Measurements from ENCODE around the gene DLG2. TPM values are rescaled to one million over a fixed set of nuclear protein-coding genes. Genes with fewer than 3 reads are reported as not detected.

DLG2 gene
- total RNA-seq, 2 experiments from 2014 or later = 1.3 to 1.7 TPM

DNA sequence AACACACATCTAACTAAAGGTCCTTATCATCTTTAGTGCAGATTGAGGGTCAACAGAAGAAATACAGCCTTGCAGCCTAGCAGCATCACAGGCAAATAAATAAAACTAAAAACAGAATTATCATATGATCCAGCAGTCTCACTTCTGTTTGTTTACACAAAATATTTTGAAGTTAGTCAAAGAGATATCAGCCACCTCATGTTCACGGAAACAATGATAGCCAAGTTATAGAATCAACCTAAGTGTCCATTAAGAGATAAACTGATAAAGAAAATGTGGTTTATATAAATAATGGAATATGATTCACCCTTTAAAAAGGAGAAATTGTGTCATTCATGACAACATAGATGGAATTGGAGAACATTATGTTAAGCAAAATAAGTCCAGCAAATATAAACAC is 1602.9 kb downstream of the DLG2 start:
- H3K36me3 Mint-ChIP-seq (ENCODE audit: low read depth) = no peaks in the 10 kb centered on the region
- CTCF ChIA-PET = no interaction called here
- no peak overlapping the region for H3K27ac Mint-ChIP-seq
- no peaks in the 10 kb centered on the region for H3K27me3 Mint-ChIP-seq
- H3K9me3 Mint-ChIP-seq = no peaks in the 10 kb centered on the region
- DNase-seq = no peak
- no peaks in the 10 kb centered on the region for H3K4me1 Mint-ChIP-seq
- POLR2A ChIA-PET = no interaction called here
- no peak overlapping the region for H3K4me3 Mint-ChIP-seq

DNA sequence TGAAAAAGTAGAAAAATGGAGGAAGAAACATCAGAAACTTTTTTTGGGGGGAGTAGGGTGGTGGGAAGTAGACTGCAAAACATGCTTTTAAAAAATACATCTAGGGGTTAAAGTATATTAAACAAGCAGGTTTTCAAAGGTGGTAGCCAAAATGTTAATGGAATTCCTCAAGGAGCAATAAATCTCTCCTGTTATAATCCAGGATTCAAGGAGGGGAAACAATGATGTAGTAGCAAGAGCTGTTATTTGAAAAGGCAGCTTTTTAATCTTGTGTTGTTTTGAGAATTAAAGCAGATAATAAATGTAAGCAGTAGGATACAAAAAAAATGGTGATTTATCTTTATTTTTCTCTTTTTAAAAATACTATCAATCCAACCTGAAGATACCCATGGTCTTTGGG is 1604.4 kb downstream of the DLG2 start:
- POLR2A ChIA-PET = no interaction called here
- CTCF ChIA-PET = no interaction called here
- Mint-ChIP-seq H3K9me3 (no peaks in the 10 kb centered on the region), H3K4me1 (no peaks in the 10 kb centered on the region), H3K36me3 (ENCODE audit: low read depth) (no peaks in the 10 kb centered on the region), H3K27me3 (no peaks in the 10 kb centered on the region), H3K27ac (no peak overlapping the region), H3K4me3 (no peak overlapping the region)
- no peak for DNase-seq

GRCh38 chr11:84022201-84022600 is 1604.9 kb downstream of the DLG2 start:
- POLR2A ChIA-PET = no interaction called here
- CTCF ChIA-PET = no interaction called here
- no peaks in the 10 kb centered on the region for H3K9me3 Mint-ChIP-seq
- no peaks in the 10 kb centered on the region for H3K4me1 Mint-ChIP-seq
- H3K27me3 Mint-ChIP-seq = no peaks in the 10 kb centered on the region
- no peaks in the 10 kb centered on the region for H3K36me3 Mint-ChIP-seq (ENCODE audit: low read depth)
- no peak for DNase-seq
- H3K27ac Mint-ChIP-seq = no peak overlapping the region
- H3K4me3 Mint-ChIP-seq = no peak overlapping the region

DNA sequence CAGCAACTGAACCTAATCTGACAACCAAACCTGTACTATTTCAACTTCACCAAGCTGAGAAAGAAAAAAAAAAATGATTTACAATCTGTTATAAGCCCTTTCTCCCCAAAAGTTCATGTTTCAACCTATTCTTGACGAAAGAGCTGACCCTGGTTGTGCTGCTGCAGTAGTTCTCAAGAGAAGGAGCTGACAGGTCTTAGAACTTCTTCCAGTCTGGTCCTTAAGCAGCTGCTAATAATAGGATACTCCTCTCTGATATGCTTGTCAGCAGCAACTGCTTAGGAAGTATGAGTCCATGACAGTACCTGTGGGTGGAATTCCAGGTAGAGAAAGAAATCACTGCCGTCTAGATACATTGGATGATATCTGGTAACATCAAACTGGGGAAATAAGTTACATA is 1605.9 kb downstream of the DLG2 start:
- no peaks in the 10 kb centered on the region for H3K4me1 Mint-ChIP-seq
- H3K36me3 Mint-ChIP-seq (ENCODE audit: low read depth) = no peaks in the 10 kb centered on the region
- no peak overlapping the region for H3K4me3 Mint-ChIP-seq
- no peaks in the 10 kb centered on the region for H3K27me3 Mint-ChIP-seq
- H3K9me3 Mint-ChIP-seq = no peaks in the 10 kb centered on the region
- ChIA-PET POLR2A (no interaction called here), CTCF (no interaction called here)
- H3K27ac Mint-ChIP-seq = no peak overlapping the region
- no peak for DNase-seq

DNA sequence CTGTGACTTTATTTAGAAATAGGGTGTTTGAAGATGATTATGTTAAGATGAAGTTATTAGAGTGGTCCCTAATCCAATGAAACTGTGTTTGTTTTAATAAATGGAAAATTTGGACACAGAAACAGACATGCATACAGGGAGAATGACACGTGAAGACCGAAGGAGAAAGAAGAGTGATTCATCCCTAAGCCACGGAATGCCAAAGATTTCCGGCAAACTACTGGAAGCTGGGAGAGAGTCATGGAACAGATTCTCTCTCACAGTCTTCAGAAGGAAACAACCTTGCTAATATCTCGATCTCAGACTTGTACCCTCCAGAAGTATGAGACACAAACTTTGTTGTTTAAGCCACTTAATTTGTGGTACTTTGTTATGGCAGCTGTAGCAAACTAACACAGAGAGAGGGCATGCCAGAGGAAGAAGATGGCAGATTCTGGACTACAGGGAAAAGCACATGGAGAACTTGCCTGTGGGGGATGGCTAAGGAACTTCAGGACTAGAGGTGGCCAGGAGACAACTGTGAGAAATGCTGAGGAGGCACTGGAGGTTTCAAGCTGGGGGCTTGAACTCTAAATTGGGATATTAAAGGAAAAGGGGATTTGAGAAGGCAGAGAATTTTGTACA is 1607.5 kb downstream of the DLG2 start:
- Mint-ChIP-seq H3K4me3 (no peak overlapping the region), H3K36me3 (ENCODE audit: low read depth) (no peaks in the 10 kb centered on the region), H3K9me3 (no peaks in the 10 kb centered on the region), H3K4me1 (no peaks in the 10 kb centered on the region), H3K27ac (no peak overlapping the region), H3K27me3 (no peaks in the 10 kb centered on the region)
- CTCF ChIA-PET = no interaction called here
- POLR2A ChIA-PET = no interaction called here
- no peak for DNase-seq

DNA sequence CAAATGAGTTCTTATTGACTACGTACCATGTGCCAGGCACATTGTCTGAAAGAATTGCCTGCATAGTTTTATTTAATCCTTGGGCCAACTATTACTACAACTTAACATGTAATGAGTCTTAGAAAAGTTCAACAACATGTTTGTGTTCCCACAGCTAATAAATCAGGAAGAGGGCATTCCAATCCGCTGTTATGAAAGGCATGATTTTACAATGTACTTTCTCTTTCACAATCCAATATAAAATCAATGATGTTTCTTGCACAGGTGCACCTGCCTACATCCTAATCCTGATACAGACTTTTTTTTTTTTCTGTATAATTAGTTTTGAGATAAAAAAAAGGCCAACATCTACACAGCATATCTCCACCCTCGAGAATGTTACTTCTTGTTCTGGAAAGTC is 1612.6 kb downstream of the DLG2 start:
- H3K27ac Mint-ChIP-seq = no peak overlapping the region
- peaks cover 2% of the 10 kb centered on the region for H3K9me3 Mint-ChIP-seq
- H3K4me3 Mint-ChIP-seq = no peak overlapping the region
- no peaks in the 10 kb centered on the region for H3K36me3 Mint-ChIP-seq (ENCODE audit: low read depth)
- no peaks in the 10 kb centered on the region for H3K27me3 Mint-ChIP-seq
- no peak for DNase-seq
- ChIA-PET POLR2A (no interaction called here), CTCF (no interaction called here)
- no peaks in the 10 kb centered on the region for H3K4me1 Mint-ChIP-seq

GRCh38 chr11:84012171-84012826 is 1614.8 kb downstream of the DLG2 start:
- Mint-ChIP-seq H3K4me1 (no peaks in the 10 kb centered on the region), H3K4me3 (no peak overlapping the region), H3K27ac (no peak overlapping the region), H3K36me3 (ENCODE audit: low read depth) (no peaks in the 10 kb centered on the region), H3K9me3 (peaks cover 2% of the 10 kb centered on the region), H3K27me3 (no peaks in the 10 kb centered on the region)
- ChIA-PET POLR2A (no interaction called here), CTCF (no interaction called here)
- no peak for DNase-seq

DNA sequence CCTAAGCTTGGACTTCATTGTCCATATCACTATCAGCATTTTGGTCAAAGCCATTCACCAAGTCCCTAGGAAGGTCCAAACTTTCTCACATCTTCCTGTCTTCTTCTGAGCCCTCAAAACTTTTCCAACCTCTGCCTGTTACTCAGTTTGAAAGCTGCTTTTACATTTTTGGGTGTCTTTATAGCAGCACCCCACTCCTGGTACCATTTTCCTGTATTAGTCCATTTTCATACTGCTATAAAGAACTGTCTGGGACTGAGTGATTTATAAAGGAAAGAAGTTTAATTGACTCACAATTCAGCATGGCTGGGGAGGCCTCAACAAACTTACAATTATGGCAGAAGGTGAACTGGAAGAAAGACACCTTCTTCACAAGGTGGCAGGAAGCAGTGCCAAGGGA is 1624.0 kb downstream of the DLG2 start:
- ChIA-PET POLR2A (no interaction called here), CTCF (no interaction called here)
- no peaks in the 10 kb centered on the region for H3K36me3 Mint-ChIP-seq (ENCODE audit: low read depth)
- peaks cover 43% of the 10 kb centered on the region for H3K9me3 Mint-ChIP-seq
- no peak overlapping the region for H3K27ac Mint-ChIP-seq
- no peak overlapping the region for H3K4me3 Mint-ChIP-seq
- H3K4me1 Mint-ChIP-seq = no peaks in the 10 kb centered on the region
- no peaks in the 10 kb centered on the region for H3K27me3 Mint-ChIP-seq
- DNase-seq = no peak

GRCh38 chr11:83998921-83999320 is 1628.2 kb downstream of the DLG2 start:
- peaks cover 46% of the 10 kb centered on the region for H3K9me3 Mint-ChIP-seq
- no peaks in the 10 kb centered on the region for H3K4me1 Mint-ChIP-seq
- no peak overlapping the region for H3K27ac Mint-ChIP-seq
- DNase-seq = no peak
- H3K27me3 Mint-ChIP-seq = no peaks in the 10 kb centered on the region
- POLR2A ChIA-PET = no interaction called here
- no peaks in the 10 kb centered on the region for H3K36me3 Mint-ChIP-seq (ENCODE audit: low read depth)
- CTCF ChIA-PET = no interaction called here
- H3K4me3 Mint-ChIP-seq = no peak overlapping the region

GRCh38 chr11:83990160-83990733 is 1636.9 kb downstream of the DLG2 start:
- H3K4me3 Mint-ChIP-seq = no peak overlapping the region
- H3K9me3 Mint-ChIP-seq = peaks cover 10% of the 10 kb centered on the region

GRCh38 chr11:83982825-83983224 is 1644.3 kb downstream of the DLG2 start:
- H3K9me3 Mint-ChIP-seq = peaks cover 5% of the 10 kb centered on the region
- H3K36me3 Mint-ChIP-seq (ENCODE audit: low read depth) = no peaks in the 10 kb centered on the region
- H3K4me3 Mint-ChIP-seq = no peak overlapping the region
- H3K4me1 Mint-ChIP-seq = no peaks in the 10 kb centered on the region
- DNase-seq = no peak
- no peaks in the 10 kb centered on the region for H3K27me3 Mint-ChIP-seq
- H3K27ac Mint-ChIP-seq = no peak overlapping the region
- CTCF ChIA-PET = no interaction called here
- POLR2A ChIA-PET = no interaction called here

More at GRCh38 chr11:83990160-83990733, 1636.9 kb downstream of the DLG2 start:
- Mint-ChIP-seq H3K27ac (no peak overlapping the region), H3K36me3 (ENCODE audit: low read depth) (no peaks in the 10 kb centered on the region), H3K4me1 (no peaks in the 10 kb centered on the region), H3K27me3 (no peaks in the 10 kb centered on the region)
- ChIA-PET CTCF (no interaction called here), POLR2A (no interaction called here)
- DNase-seq = no peak

- H3K27ac Mint-ChIP-seq = no peak overlapping the region
Observed at GRCh38 chr11:83979593-83979992, 1647.6 kb downstream of the DLG2 start.

DNA sequence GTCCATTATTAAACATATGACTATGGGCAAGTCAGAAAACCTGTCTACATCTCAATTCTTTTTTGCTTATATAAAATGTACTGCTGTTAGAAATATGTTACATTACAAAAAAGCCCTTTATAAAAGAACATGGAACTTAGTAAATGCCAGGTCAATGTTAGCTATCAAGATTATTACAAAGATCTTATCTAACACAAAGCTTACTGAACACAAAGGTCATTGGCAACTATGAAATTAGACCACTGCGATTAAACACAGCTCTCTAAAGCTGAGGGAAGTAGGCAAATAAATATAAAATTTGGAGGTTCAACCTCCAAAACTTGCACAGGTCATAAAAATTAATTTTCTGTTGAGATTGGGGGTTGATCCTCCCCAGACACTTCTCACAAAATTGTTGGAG is 1648.2 kb downstream of the DLG2 start:
- no peak for DNase-seq
- Mint-ChIP-seq H3K36me3 (ENCODE audit: low read depth) (no peaks in the 10 kb centered on the region), H3K4me1 (no peaks in the 10 kb centered on the region), H3K9me3 (peaks cover 2% of the 10 kb centered on the region), H3K4me3 (no peak overlapping the region), H3K27me3 (no peaks in the 10 kb centered on the region), H3K27ac (no peak overlapping the region)
- POLR2A ChIA-PET = no interaction called here
- CTCF ChIA-PET = no interaction called here

More at GRCh38 chr11:83979593-83979992, 1647.6 kb downstream of the DLG2 start:
- ChIA-PET CTCF (no interaction called here), POLR2A (no interaction called here)
- Mint-ChIP-seq H3K4me1 (no peaks in the 10 kb centered on the region), H3K9me3 (peaks cover 2% of the 10 kb centered on the region), H3K27me3 (no peaks in the 10 kb centered on the region), H3K4me3 (no peak overlapping the region), H3K36me3 (ENCODE audit: low read depth) (no peaks in the 10 kb centered on the region)
- DNase-seq = no peak

DNA sequence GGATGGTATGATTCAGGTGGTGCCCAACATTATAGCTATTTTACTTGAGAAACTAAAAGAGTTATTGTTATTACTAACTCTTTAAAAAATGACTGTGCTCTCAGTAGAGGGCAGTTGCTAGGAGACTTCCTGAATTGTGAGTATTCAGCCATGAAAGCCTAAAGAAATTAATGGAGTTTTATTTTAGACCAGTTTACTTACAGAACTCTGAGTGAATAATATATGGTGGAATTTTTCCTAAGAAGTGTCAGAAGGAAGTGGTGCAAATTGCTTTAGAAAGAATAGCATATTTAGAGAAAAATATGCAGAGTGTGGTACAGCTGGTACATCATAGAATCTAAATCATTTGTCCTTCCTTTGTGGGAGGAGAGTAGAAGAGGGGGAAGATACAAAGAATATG is 1651.1 kb downstream of the DLG2 start:
- H3K9me3 Mint-ChIP-seq = peaks cover 2% of the 10 kb centered on the region
- H3K27ac Mint-ChIP-seq = no peak overlapping the region
- no peaks in the 10 kb centered on the region for H3K4me1 Mint-ChIP-seq
- ChIA-PET CTCF (no interaction called here), POLR2A (no interaction called here)
- no peaks in the 10 kb centered on the region for H3K36me3 Mint-ChIP-seq (ENCODE audit: low read depth)
- no peak overlapping the region for H3K4me3 Mint-ChIP-seq
- no peak for DNase-seq
- H3K27me3 Mint-ChIP-seq = no peaks in the 10 kb centered on the region

Measured in activated CD4-positive, alpha-beta memory T cell treated with anti-CD3 and anti-CD28 coated beads, Interleukin-2, amount 10 ng/mL, durations not matched to agents 7 days and 5 days (primary cell).